G401.6 (cell line): Measurements from ENCODE around the gene STAT4.

Experiments used
- FAIRE-seq: peaks from 2 replicates; lab custom pipeline; 2012; peaks lifted over from hg19 to GRCh38; lab: Jason Lieb, UNC

STAT4 gene

GRCh38 chr2:191145769-191146471 is 4.9 kb downstream of the STAT4 start:
- FAIRE-seq = no peak

GRCh38 chr2:191144217-191144616 is 6.6 kb downstream of the STAT4 start:
- no peak for FAIRE-seq

DNA sequence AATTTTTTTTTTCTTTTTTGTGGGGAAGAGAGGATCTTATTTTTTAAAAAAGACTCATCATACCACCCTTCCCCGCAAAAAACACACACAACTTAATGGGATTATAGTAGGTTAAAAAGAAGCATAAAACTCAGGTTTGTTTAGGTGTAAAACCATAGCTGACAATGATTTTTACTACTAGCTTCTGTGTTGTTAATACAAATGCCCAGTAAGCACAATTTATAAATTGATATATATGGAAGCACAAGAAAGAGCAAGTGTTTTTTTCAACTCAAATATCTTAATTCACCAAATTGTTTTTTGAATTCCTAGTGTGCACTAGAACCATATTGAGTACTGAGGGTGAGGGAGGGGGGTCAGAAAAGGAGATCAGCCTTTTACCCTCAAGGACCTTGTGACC is 7.0 kb downstream of the STAT4 start:
- no peak for FAIRE-seq

DNA sequence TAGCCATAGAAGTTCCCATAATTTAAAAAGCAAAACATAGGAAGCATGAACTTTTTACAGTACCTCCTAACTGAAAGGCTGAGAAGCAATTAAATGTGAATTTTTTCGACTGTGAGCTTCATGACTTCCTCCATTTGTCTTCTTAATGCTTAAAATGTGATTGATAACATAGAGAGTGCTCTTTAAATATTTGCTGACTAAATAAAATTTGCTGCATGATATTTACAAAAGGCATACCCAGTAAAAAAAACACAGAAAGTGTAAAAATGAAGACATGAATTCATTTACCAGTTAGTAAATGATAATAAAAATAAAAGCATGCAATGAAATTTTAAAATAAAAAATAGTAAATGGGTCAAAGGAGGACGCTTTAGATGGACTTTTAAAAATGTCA is 21.9 kb downstream of the STAT4 start:
- no peak for FAIRE-seq

GRCh38 chr2:191128172-191128910 is 22.5 kb downstream of the STAT4 start:
- no peak for FAIRE-seq

DNA sequence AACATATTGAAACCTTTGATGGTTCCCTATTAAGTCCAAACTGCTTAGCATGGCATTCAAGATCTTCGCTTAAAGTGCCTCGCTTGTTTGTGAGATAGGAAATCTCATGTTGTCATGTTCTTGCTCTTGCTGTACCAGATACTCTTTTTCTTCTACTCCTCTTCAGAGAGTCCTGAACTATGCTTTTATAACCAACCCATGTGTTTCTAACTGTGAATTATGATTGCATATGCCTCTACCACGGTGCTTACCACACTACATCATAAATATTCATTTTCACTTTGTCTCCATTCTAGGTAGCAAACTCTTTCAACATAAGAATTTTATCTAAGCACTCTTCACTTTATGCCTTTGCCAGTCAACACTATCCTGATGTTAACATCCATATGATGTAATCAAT is 23.6 kb downstream of the STAT4 start:
- no peak for FAIRE-seq

DNA sequence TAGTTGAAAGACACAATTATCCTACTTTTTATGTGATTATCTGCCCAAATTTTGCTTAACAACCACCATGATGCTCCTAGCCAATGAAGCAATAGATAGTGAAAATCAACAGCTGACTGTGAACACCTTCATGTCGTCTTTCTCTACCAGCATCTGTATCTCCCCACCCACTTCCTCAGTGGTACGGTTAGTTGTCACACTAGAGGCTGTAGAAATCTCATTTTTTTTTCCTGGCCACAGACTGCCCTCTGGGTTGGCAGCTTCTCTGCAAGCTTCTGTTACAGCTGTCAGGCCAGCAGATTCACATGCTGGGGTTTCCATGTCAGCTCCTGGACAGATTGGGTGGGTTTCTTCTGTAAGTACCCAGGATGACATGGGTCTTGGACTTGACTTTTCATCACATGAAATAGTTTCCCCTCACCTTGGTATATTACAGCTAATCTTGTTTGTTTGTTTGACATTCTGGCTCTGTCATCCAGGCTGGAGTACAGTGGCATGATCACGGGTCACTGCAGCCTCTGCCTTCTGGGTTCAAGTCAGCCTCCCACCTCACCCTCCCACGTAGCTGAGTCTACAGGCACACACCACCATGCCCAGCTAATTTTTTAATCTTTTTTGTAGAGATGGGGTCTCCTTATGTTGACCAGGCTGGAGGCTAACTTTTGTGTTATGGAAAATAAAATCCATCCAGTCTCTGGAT is 24.3 kb downstream of the STAT4 start:
- FAIRE-seq = no peak

DNA sequence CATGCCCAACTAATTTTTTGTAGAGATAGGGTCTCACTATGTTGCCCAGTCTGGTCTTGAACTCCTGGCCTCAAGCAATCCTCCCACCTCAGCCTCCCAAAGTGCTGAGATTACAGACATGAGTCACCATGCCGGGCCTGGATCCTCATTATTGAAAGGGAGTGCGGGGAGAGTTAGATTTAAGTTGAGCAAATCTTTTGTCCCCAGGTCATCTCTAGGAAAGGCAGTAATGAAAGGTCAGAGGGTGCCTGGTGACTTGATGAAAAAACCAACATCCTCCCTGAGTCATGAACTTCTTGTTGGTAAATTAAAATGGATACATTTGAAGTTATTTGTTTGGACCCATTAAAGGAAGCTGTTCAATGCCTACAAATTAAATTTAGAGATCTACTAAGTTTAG is 25.1 kb downstream of the STAT4 start:
- no peak for FAIRE-seq

- no peak for FAIRE-seq
Measured at GRCh38 chr2:191122638-191123294, 28.0 kb downstream of the STAT4 start.

- FAIRE-seq = no peak
Measured at GRCh38 chr2:191117341-191117740, 33.5 kb downstream of the STAT4 start.

- no peak for FAIRE-seq
Measured at GRCh38 chr2:191115804-191116203, 35.0 kb downstream of the STAT4 start.

DNA sequence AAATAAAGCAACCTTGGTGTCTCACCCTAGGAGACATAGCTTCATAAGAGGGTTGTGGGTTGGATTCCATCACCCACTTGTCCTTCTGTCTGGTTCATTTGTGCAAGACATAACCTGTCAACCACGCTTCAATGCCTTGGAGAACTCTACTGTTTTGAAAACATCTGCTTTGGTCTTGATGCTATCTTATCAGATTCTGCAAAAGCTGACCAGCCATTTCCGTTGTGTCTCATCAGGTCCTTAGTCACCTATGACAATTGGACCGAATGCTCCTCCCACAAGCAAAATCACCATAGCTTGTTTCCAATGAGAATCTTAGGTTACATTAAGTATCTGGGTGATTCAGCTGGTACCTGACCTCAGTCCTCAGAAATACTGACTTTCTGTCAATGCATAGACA is 35.4 kb downstream of the STAT4 start:
- FAIRE-seq = no peak

DNA sequence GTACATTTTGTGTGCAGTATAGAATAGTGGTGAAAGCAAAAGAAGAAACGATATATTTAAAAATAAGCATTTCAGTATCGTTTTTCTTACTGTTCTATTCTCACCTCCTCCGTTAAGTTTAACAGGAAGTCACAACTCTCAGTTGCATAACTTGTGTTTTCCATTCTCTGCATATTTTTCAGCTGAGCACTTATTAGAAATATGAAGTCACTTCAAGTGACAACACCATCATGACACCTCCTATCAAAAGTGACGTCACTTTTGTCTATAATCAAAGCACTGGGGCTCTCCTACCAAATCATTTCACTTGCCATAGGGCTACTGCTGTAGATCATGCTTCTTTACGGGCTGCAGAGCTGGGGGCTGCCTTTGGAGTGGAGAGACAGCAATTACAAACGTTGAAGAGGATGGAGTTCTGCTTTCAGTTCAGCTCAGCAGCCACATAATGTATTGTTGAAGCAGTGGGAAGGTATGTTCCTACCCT is 36.3 kb downstream of the STAT4 start:
- no peak for FAIRE-seq

- no peak for FAIRE-seq
Measured at GRCh38 chr2:191113761-191114160, 37.0 kb downstream of the STAT4 start.

GRCh38 chr2:191112448-191112901 is 38.3 kb downstream of the STAT4 start:
- no peak for FAIRE-seq

GRCh38 chr2:191109888-191110287 is 40.9 kb downstream of the STAT4 start:
- FAIRE-seq = no peak

GRCh38 chr2:191108331-191108730 is 42.5 kb downstream of the STAT4 start:
- FAIRE-seq = no peak

DNA sequence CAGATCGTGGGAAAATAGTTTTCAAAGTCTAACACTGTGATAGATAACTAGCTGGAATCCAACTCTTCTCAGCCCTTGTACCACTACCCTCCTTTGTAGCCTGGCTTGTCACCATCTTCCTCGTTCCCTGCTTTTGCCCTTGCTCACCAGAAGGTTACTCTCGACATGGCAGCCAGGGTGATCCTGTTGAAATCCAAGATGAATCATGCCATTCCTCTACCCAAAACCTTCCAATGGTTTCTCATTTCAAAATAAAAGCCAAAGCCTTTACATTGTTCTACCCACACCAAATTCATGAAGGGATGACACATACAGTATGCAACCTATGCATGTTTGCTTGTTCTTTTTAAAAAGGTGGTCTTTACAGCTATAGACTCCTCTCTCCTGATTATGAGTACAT is 45.7 kb downstream of the STAT4 start:
- no peak for FAIRE-seq

DNA sequence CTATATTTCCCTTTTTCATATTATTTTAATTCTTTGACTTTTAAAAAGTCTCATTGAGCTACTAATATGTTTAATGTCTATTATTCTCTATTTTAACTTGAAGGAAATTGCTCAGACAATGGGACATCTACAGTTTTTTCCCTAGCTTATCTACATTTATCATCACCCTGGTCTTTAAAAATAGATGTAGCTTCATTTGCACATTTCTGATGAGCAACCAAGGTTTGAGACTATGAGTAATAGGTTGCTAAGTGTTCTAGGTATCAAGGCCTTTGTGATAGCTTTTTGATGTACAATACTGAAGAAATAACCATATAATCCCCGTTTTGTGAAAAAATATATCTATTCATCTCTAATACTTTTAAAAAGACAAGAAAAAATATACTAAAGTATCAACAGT is 47.0 kb downstream of the STAT4 start:
- FAIRE-seq = no peak

GRCh38 chr2:191100216-191100615 is 50.6 kb downstream of the STAT4 start:
- FAIRE-seq = no peak

GRCh38 chr2:191087311-191087710 is 63.5 kb downstream of the STAT4 start:
- FAIRE-seq = no peak

GRCh38 chr2:191086706-191087105 is 64.1 kb downstream of the STAT4 start:
- FAIRE-seq = no peak

DNA sequence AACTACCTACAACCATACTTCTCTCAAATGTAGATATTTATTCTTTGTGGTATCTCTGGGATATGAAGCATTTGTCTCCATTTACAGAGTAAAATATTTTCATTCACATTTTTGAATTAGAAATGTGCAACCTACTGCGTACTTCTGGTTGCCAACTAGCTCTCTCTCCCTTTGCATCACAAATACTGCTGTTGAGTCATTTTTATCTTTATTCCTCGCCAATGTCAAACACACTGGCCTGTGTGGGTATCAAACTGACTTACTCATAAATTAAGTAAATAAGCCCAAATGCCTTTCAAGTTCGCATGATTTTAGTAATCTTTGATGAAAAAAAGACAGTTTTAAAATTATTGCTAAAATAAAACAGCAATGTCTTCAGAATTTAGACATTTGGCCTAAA is 67.3 kb downstream of the STAT4 start:
- FAIRE-seq = no peak
